HEK293T (cell line): Measurements from ENCODE around the gene SLC16A3.

ENCODE experiments used
- ARNT ChIP-seq: fragments of 450-650 bp; IDR thresholded peaks from 2 replicates; pipeline ENCODE4 v1.6.1; 2017; ENCODE audit warnings: mild to moderate bottlenecking
- BHLHE40 ChIP-seq: fragments of 450-650 bp; IDR thresholded peaks from 2 replicates; pipeline ENCODE4 v1.6.1; 2016; ENCODE audit warnings: mild to moderate bottlenecking, moderate library complexity, borderline replicate concordance
- FOXK2 ChIP-seq: fragments of 450-650 bp; IDR thresholded peaks from 2 replicates; pipeline ENCODE4 v1.6.1; 2016; ENCODE audit warnings: mild to moderate bottlenecking
- FOXM1 ChIP-seq: fragments of 450-650 bp; IDR thresholded peaks from 2 replicates; pipeline ENCODE4 v1.6.1; 2017; ENCODE audit warnings: mild to moderate bottlenecking, borderline replicate concordance
- NFRKB ChIP-seq: fragments of 450-650 bp; IDR thresholded peaks from 2 replicates; pipeline ENCODE4 v1.6.1; 2016; ENCODE audit warnings: mild to moderate bottlenecking, moderate library complexity
- SP1 ChIP-seq: fragments of 450-650 bp; IDR thresholded peaks from 2 replicates; pipeline ENCODE4 v1.6.1; 2017

DNA sequence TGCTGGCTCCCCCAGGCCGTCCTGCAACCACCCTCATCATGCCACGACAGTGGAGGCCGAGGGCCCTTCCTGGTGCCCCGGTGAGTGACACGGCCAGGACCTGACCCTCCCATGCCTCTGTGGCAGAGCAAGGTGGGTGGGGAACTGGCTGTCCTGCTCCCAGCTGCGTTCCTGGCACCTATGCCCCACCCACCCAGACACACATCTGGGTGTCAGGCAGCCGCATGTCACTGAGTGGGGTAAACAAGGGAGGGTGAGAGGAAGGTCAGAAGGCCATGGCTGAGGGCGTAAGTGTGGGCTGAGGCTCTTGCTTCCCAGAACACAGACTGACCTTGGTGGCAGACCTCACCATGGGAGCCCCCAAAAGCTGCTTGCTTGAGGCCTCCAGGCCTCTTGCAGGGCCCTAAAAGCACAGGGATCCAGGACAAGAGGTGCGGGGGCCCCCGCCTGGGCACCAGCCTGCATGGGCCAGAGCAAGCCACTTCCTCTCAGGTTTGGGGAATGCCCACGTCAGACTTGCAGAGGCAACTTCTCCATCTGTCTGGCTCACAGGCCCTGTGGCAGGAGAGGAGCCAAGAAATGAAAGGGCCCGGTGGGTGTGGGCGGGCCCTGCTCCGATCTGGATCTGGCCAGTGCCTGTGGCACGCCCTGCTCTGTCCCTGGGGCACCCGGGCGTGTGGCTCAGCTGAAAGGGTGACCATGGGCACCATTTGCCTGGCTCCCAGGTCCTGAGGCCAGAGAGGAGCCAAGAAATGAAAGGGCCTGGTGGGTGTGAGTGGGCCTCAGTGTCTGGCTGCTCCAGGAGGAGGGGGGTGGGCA lies 12.3 kb upstream of the SLC16A3 start:
- TF ChIP-seq FOXK2 (no peak), ARNT (no peak), NFRKB (no peak), BHLHE40 (no peak), SP1 (no peak), FOXM1 (no peak)
